Glutamatergic neuron (in vitro differentiated cells): Measurements from ENCODE around the gene STARD9. TPM values are rescaled to one million over a fixed set of nuclear protein-coding genes. Genes with fewer than 3 reads are reported as not detected.

Experiments
- DNase-seq: peaks from one replicate; pipeline ENCODE4 v3.0.0; 2022
- H3K27ac Mint-ChIP-seq: one replicate; pipeline ENCODE4 v1.8.0; 2020; ENCODE audit warnings: mild to moderate bottlenecking, mixed read lengths, inconsistent platforms; ENCODE audit not compliant: unreplicated experiment
- H3K27me3 Mint-ChIP-seq: one replicate; pipeline ENCODE4 v1.8.0; 2020; ENCODE audit warnings: mild to moderate bottlenecking, moderate library complexity, mixed read lengths, inconsistent platforms; ENCODE audit not compliant: unreplicated experiment
- H3K36me3 Mint-ChIP-seq: one replicate; pipeline ENCODE4 v1.8.0; 2020; ENCODE audit warnings: mild to moderate bottlenecking, mixed read lengths, inconsistent platforms; ENCODE audit not compliant: unreplicated experiment
- H3K4me1 Mint-ChIP-seq: one replicate; pipeline ENCODE4 v1.8.0; 2020; ENCODE audit warnings: mild to moderate bottlenecking, low read depth, mixed read lengths, inconsistent platforms; ENCODE audit not compliant: unreplicated experiment
- H3K4me3 Mint-ChIP-seq: one replicate; pipeline ENCODE4 v1.8.0; 2020; ENCODE audit warnings: mild to moderate bottlenecking, mixed read lengths, inconsistent platforms; ENCODE audit not compliant: unreplicated experiment
- H3K9me3 Mint-ChIP-seq: one replicate; pipeline ENCODE4 v1.8.0; 2020; ENCODE audit warnings: mild to moderate bottlenecking, moderate library complexity, mixed read lengths, inconsistent platforms; ENCODE audit not compliant: unreplicated experiment
- CTCF ChIP-seq: fragments of 200-600 bp; sonication (generic); IDR thresholded peaks from one replicate; pipeline ENCODE4 v1.5.0; 2021; ENCODE audit not compliant: partially characterized antibody, unreplicated experiment
- total RNA-seq: library from RNA; stranded (reverse); fragmentation: NEBNext Ultra II Directional; extraction: Animal tissue kit (Norgen Biotek cat#: 25700); gene quantifications from one replicate; pipeline ENCODE4 v1.2.1, GENCODE V29; 2021; ENCODE audit not compliant: unreplicated experiment

The STARD9 gene
- total RNA-seq, 1 donor from 2014 or later = 45.1 TPM

- Mint-ChIP-seq H3K36me3 (peaks cover 14% of the 10 kb centered on the region), H3K9me3 (peaks cover 2% of the 10 kb centered on the region), H3K27me3 (peaks cover 3% of the 10 kb centered on the region), H3K27ac (no peak overlapping the region), H3K4me1 (no peaks in the 10 kb centered on the region), H3K4me3 (no peak overlapping the region)
- DNase-seq = no peak
- no peak for TF ChIP-seq CTCF
These were observed 116.4 kb downstream of the STARD9 start for GRCh38 chr15:42691770-42692169.

- TF ChIP-seq CTCF = no peak
- peaks cover 14% of the 10 kb centered on the region for H3K36me3 Mint-ChIP-seq
- H3K4me1 Mint-ChIP-seq = no peaks in the 10 kb centered on the region
- DNase-seq = no peak
- H3K27me3 Mint-ChIP-seq = peaks cover 3% of the 10 kb centered on the region
- no peak overlapping the region for H3K4me3 Mint-ChIP-seq
- H3K9me3 Mint-ChIP-seq = peaks cover 2% of the 10 kb centered on the region
- no peak overlapping the region for H3K27ac Mint-ChIP-seq
These were observed 117.1 kb downstream of the STARD9 start for GRCh38 chr15:42692536-42692935.

GRCh38 chr15:42692997-42693396 lies 117.6 kb downstream of the STARD9 start:
- no peak overlapping the region for H3K27ac Mint-ChIP-seq
- H3K9me3 Mint-ChIP-seq = peaks cover 2% of the 10 kb centered on the region
- no peak for TF ChIP-seq CTCF
- no peak for DNase-seq
- H3K4me3 Mint-ChIP-seq = no peak overlapping the region
- peaks cover 14% of the 10 kb centered on the region for H3K36me3 Mint-ChIP-seq
- peaks cover 3% of the 10 kb centered on the region for H3K27me3 Mint-ChIP-seq
- no peaks in the 10 kb centered on the region for H3K4me1 Mint-ChIP-seq

GRCh38 chr15:42693496-42693895 lies 118.1 kb downstream of the STARD9 start:
- peaks cover 2% of the 10 kb centered on the region for H3K9me3 Mint-ChIP-seq
- H3K27ac Mint-ChIP-seq = no peak overlapping the region
- no peaks in the 10 kb centered on the region for H3K4me1 Mint-ChIP-seq
- no peak for DNase-seq
- no peak overlapping the region for H3K4me3 Mint-ChIP-seq
- peaks cover 3% of the 10 kb centered on the region for H3K27me3 Mint-ChIP-seq
- no peak for TF ChIP-seq CTCF
- H3K36me3 Mint-ChIP-seq = peaks cover 14% of the 10 kb centered on the region

GRCh38 chr15:42693942-42694341 lies 118.5 kb downstream of the STARD9 start:
- peaks cover 14% of the 10 kb centered on the region for H3K36me3 Mint-ChIP-seq
- H3K27me3 Mint-ChIP-seq = peaks cover 3% of the 10 kb centered on the region
- TF ChIP-seq CTCF = no peak
- H3K4me1 Mint-ChIP-seq = no peaks in the 10 kb centered on the region
- H3K9me3 Mint-ChIP-seq = peaks cover 2% of the 10 kb centered on the region
- H3K27ac Mint-ChIP-seq = no peak overlapping the region
- no peak for DNase-seq
- no peak overlapping the region for H3K4me3 Mint-ChIP-seq
